GM12878 (cell line): ENCODE data around the gene NAV2. TPM values are rescaled to one million over a fixed set of nuclear protein-coding genes. Genes with fewer than 3 reads are reported as not detected.

Experiments used
- ATAC-seq: fragments of 200-7000 bp; cut with Tn5 transposase; 3 replicates; pipeline ENCODE4 v1.9.1; 2020; ENCODE audit warnings: mild to moderate bottlenecking, moderate library complexity
- BruUV-seq: library from RNA; stranded (reverse); fragments of 400-500 nt; replicated peaks from 2 replicates; lab custom pipeline; 2021; lab: Mats Ljungman, UMichigan
- CTCF ChIA-PET: fragments of 300-600 bp; sonication (Branson Sonifier 250); formaldehyde crosslinking; extraction: SDS; loops from one replicate; lab custom pipeline; 2021; ENCODE audit warnings: inconsistent platforms; lab: Yijun Ruan, JAX
- POLR2A ChIA-PET: fragments of 350-600 bp; formaldehyde crosslinking; extraction: SDS; loops from one replicate; lab custom pipeline; 2021; ENCODE audit warnings: inconsistent platforms; lab: Charles Lee
- RAD21 ChIA-PET: fragments of 300-600 bp; sonication (Branson Sonifier 250); formaldehyde crosslinking; loops from one replicate; lab custom pipeline; 2023; ENCODE audit warnings: antibody characterized with exemption; ENCODE audit not compliant: unreplicated experiment; lab: Charles Lee
- SMC1A ChIA-PET: fragments of 300-600 bp; sonication (Branson Sonifier 250); formaldehyde crosslinking; loops from one replicate; lab custom pipeline; 2023; ENCODE audit not compliant: unreplicated experiment, uncharacterized antibody; lab: Charles Lee
- DNase-seq: peaks from one replicate; pipeline ENCODE4 v3.0.0-alpha.2; 2011; ENCODE audit warnings: low read depth, low spot score
- FAIRE-seq: peaks from 3 replicates; lab custom pipeline; 2011; peaks lifted over from hg19 to GRCh38; lab: Jason Lieb, UNC
- H2AFZ ChIP-seq: 2 replicates; pipeline ENCODE4 v1.6.0; 2011; ENCODE audit warnings: low read depth, low read length, control low read depth; ENCODE audit not compliant: control insufficient read depth
- H3K27ac ChIP-seq: 2 replicates; pipeline ENCODE4 v1.5.1; 2011; ENCODE audit warnings: control low read depth; ENCODE audit not compliant: control insufficient read depth, insufficient read depth
- H3K27me3 ChIP-seq, 2 experiments: replicated peaks in 1 of 2; 2 replicates each; pipeline versions ENCODE4 v1.6.0 to v1.6.1; 2011; ENCODE audit warnings: low read length in 1 of 2; ENCODE audit not compliant: control insufficient read depth in 2 of 2, insufficient read depth in 2 of 2
- H3K36me3 ChIP-seq, 2 experiments: 2 replicates each; pipeline ENCODE4 v1.5.1; 2011; ENCODE audit warnings: low read length in 1 of 2; ENCODE audit not compliant: control insufficient read depth in 2 of 2, insufficient read depth in 2 of 2
- H3K4me1 ChIP-seq: 2 replicates; pipeline ENCODE4 v1.6.1; 2011; ENCODE audit warnings: mild to moderate bottlenecking, low read length, moderate library complexity, mixed read lengths; ENCODE audit not compliant: control insufficient read depth, insufficient read depth
- H3K4me2 ChIP-seq: 2 replicates; pipeline ENCODE4 v1.6.0; 2011; ENCODE audit warnings: control low read depth; ENCODE audit not compliant: control insufficient read depth, insufficient read depth
- H3K4me3 ChIP-seq: fragments of 200-600 bp; sonication (generic); 2 replicates; pipeline ENCODE4 v1.5.1; 2016
- H3K79me2 ChIP-seq: 2 replicates; pipeline ENCODE4 v1.6.0; 2011; ENCODE audit warnings: low read length; ENCODE audit not compliant: control insufficient read depth, insufficient read depth
- H3K9ac ChIP-seq: 2 replicates; pipeline ENCODE4 v1.8.0; 2011; ENCODE audit warnings: low read length, control low read depth, mixed read lengths; ENCODE audit not compliant: control insufficient read depth, insufficient read depth
- H3K9me3 ChIP-seq: replicated peaks from 3 replicates; pipeline ENCODE4 v1.5.1; 2011; ENCODE audit warnings: mild to moderate bottlenecking, low read length; ENCODE audit not compliant: control insufficient read depth, insufficient read depth
- H4K20me1 ChIP-seq: 2 replicates; pipeline ENCODE4 v1.6.0; 2011; ENCODE audit not compliant: control insufficient read depth, insufficient read depth
- CHD1 ChIP-seq: IDR thresholded peaks from 2 replicates; pipeline ENCODE4 v1.6.1; 2012; ENCODE audit warnings: low read depth, low read length, improper control_type of control experiment
- MEF2B ChIP-seq: fragments of 450-650 bp; IDR thresholded peaks from 2 replicates; pipeline ENCODE4 v1.6.1; 2018; ENCODE audit warnings: mild to moderate bottlenecking, moderate library complexity; ENCODE audit not compliant: partially characterized antibody, poor library complexity, severe bottlenecking
- NR2C1 ChIP-seq: fragments of 450-650 bp; IDR thresholded peaks from 2 replicates; pipeline ENCODE4 v1.6.1; 2017; ENCODE audit warnings: antibody characterized with exemption, mild to moderate bottlenecking, moderate library complexity
- POU2F2 ChIP-seq: IDR thresholded peaks from 3 replicates; pipeline ENCODE4 v1.6.1; 2011; ENCODE audit warnings: low read depth, mild to moderate bottlenecking, low read length, borderline replicate concordance
- RAD51 ChIP-seq: fragments of 450-650 bp; IDR thresholded peaks from 2 replicates; pipeline ENCODE4 v1.6.1; 2016; ENCODE audit warnings: moderate library complexity, mild to moderate bottlenecking, inconsistent platforms
- WGBS: methylation state at CpG from one replicate; pipeline ENCODE4 v1.1.6; 2016; ENCODE audit warnings: low lambda C conversion rate; ENCODE audit not compliant: insufficient replicate concordance, insufficient coverage; ENCODE audit errors: missing lambda C conversion rate; 5-methylcytosine and 5-hydroxymethylcytosine counted together
- in situ Hi-C: fragments of 300-500 bp; cut with MboI; formaldehyde crosslinking; loops from 9 replicates; pipeline ENCODE4 v1.14.3; 2018; ENCODE audit warnings: mixed read lengths
- intact Hi-C: fragments of 100-400 bp; cut with micrococcal nuclease; formaldehyde crosslinking; loops from one replicate; pipeline ENCODE4 v1.14.2; 2022; ENCODE audit not compliant: unreplicated experiment
- polyA plus RNA-seq, 11 experiments: library from polyadenylated mRNA; depleted of rRNA in 4 of 11; unstranded in 6 of 11; stranded (reverse) in 5 of 11; fragments of >200 nt; fragmentation: Nextera tagmentation in 4 of 11; fragmentation: Illumina TruSeq in 1 of 11; extraction: Ambion mirVana in 4 of 11; extraction: Trizol in 1 of 11; gene quantifications; 1 replicate in 1 of 11; 2 replicates in 10 of 11; pipeline versions ENCODE4 v1.2.1 to v1.2.3, GENCODE V29; 2011 to 2016; ENCODE audit warnings: inconsistent platforms in 2 of 11, missing spikeins in 2 of 11, low read depth in 1 of 11
- total RNA-seq, 4 experiments: library from RNA; depleted of rRNA in 3 of 4; stranded (reverse); fragments of >200 nt in 3 of 4; fragmentation: Illumina TruSeq in 1 of 4; extraction: Trizol in 1 of 4; gene quantifications; 2 replicates each; pipeline versions ENCODE4 v1.2.1 to v1.2.3, GENCODE V29; 2013 to 2021
- TF ChIP-seq, protein P1 (sequence below), 3 experiments: IDR thresholded peaks in 2 of 3; conservative IDR thresholded peaks in 1 of 3; 2 replicates each; pipeline ENCODE4 v1.5.1; 2011; ENCODE audit warnings: low read depth in 3 of 3, low read length in 3 of 3, mild to moderate bottlenecking in 3 of 3, control low read depth in 2 of 3, moderate library complexity in 2 of 3, inconsistent platforms in 1 of 3, mixed read lengths in 1 of 3; ENCODE audit not compliant: control insufficient read depth in 2 of 3, insufficient read depth in 1 of 3; ENCODE audit errors: extremely low read depth in 1 of 3
- TF ChIP-seq, protein P2 (sequence below): IDR thresholded peaks from 2 replicates; pipeline ENCODE4 v1.6.1; 2012; ENCODE audit warnings: improper control_type of control experiment, low read depth, low read length; ENCODE audit not compliant: insufficient replicate concordance
- TF ChIP-seq, protein P3 (sequence below): fragments of 450-650 bp; formaldehyde crosslinking; IDR thresholded peaks from 2 replicates; pipeline ENCODE4 v1.4.0; 2020; ENCODE audit warnings: mild to moderate bottlenecking, moderate library complexity

The NAV2 gene
- total and polyA plus RNA-seq, 10 of the 15 experiments (the other 5 are each of a cell fraction or from before 2014, with no cell fraction given) = 0.35 to 6.1 (median 1.1) TPM

DNA sequence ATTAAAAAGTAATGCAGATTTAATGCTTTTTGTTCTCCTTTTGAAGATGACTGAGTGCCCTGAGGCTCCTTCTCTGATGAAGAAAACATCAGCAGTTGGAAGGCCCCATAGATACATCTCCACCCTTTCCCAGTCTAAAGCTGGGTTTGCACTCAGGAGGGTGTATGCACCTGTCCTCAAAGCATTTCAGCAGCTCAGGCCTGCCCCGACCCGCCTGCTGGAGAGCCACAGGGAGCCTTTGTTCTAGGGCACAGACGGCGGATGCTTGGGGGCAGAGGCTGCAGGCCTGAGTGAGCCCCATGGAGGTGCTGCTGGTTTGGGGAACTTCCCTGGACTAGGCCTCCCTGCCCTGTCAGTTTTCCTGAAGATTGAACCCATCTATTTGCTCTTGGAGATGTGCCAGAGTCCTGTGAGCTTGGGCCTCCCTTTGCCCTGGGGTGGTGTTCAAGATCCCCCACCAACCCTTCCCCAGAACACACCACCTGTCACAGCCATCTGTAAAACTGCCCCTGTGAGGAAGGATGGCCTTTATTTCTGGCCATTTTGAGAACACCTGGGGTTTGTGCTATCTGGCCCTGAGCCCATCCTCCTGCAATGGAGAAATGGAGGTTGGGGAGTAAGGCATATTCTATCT lies 160.0 kb downstream of the NAV2 start:
- Histone ChIP-seq H3K4me3 (no peak overlapping the region), H3K9me3 (no peaks in the 10 kb centered on the region), H3K36me3 (no peaks in the 10 kb centered on the region), H2AFZ (no peak overlapping the region), H3K4me1 (no peaks in the 10 kb centered on the region), H3K4me2 (no peak overlapping the region), H3K27me3 (no peaks in the 10 kb centered on the region), H3K9ac (no peak overlapping the region), H4K20me1 (no peaks in the 10 kb centered on the region), H3K79me2 (no peaks in the 10 kb centered on the region), H3K27ac (no peak overlapping the region)
- in situ Hi-C loops (no loop called here), intact Hi-C loops (no loop called here)
- WGBS = 57% methylated on average over 4 of the region's 4 CpGs
- SMC1A ChIA-PET = no interaction called here
- CTCF ChIA-PET = no interaction called here
- RAD21 ChIA-PET = interaction anchor here (1.0 kb wide), 1 partner anchor 9 kb away, joined by 3 read pairs; no protein-coding TSS in a partner anchor
- POLR2A ChIA-PET = no interaction called here
- no peak for FAIRE-seq
- no TSS peak for BruUV-seq
- no peak for DNase-seq
- ATAC-seq = no peak
- TF ChIP-seq MEF2B = no peak
- TF ChIP-seq, protein P1, sequence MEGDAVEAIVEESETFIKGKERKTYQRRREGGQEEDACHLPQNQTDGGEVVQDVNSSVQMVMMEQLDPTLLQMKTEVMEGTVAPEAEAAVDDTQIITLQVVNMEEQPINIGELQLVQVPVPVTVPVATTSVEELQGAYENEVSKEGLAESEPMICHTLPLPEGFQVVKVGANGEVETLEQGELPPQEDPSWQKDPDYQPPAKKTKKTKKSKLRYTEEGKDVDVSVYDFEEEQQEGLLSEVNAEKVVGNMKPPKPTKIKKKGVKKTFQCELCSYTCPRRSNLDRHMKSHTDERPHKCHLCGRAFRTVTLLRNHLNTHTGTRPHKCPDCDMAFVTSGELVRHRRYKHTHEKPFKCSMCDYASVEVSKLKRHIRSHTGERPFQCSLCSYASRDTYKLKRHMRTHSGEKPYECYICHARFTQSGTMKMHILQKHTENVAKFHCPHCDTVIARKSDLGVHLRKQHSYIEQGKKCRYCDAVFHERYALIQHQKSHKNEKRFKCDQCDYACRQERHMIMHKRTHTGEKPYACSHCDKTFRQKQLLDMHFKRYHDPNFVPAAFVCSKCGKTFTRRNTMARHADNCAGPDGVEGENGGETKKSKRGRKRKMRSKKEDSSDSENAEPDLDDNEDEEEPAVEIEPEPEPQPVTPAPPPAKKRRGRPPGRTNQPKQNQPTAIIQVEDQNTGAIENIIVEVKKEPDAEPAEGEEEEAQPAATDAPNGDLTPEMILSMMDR (IDR thresholded peaks at IDR 0.05 in 2 of 3, conservative IDR thresholded peaks at IDR 0.05 in 1 of 3; ENCODE audit: control insufficient read depth in 2 of 3, extremely low read depth in 1 of 3, insufficient read depth in 1 of 3, low read depth in 3 of 3, low read length in 3 of 3) = no peak
- TF ChIP-seq, protein P2, sequence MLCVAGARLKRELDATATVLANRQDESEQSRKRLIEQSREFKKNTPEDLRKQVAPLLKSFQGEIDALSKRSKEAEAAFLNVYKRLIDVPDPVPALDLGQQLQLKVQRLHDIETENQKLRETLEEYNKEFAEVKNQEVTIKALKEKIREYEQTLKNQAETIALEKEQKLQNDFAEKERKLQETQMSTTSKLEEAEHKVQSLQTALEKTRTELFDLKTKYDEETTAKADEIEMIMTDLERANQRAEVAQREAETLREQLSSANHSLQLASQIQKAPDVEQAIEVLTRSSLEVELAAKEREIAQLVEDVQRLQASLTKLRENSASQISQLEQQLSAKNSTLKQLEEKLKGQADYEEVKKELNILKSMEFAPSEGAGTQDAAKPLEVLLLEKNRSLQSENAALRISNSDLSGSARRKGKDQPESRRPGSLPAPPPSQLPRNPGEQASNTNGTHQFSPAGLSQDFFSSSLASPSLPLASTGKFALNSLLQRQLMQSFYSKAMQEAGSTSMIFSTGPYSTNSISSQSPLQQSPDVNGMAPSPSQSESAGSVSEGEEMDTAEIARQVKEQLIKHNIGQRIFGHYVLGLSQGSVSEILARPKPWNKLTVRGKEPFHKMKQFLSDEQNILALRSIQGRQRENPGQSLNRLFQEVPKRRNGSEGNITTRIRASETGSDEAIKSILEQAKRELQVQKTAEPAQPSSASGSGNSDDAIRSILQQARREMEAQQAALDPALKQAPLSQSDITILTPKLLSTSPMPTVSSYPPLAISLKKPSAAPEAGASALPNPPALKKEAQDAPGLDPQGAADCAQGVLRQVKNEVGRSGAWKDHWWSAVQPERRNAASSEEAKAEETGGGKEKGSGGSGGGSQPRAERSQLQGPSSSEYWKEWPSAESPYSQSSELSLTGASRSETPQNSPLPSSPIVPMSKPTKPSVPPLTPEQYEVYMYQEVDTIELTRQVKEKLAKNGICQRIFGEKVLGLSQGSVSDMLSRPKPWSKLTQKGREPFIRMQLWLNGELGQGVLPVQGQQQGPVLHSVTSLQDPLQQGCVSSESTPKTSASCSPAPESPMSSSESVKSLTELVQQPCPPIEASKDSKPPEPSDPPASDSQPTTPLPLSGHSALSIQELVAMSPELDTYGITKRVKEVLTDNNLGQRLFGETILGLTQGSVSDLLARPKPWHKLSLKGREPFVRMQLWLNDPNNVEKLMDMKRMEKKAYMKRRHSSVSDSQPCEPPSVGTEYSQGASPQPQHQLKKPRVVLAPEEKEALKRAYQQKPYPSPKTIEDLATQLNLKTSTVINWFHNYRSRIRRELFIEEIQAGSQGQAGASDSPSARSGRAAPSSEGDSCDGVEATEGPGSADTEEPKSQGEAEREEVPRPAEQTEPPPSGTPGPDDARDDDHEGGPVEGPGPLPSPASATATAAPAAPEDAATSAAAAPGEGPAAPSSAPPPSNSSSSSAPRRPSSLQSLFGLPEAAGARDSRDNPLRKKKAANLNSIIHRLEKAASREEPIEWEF = no peak
- no peak for TF ChIP-seq CHD1
- TF ChIP-seq POU2F2 = no peak
- no peak for TF ChIP-seq RAD51
- no peak for TF ChIP-seq NR2C1
- TF ChIP-seq, protein P3, sequence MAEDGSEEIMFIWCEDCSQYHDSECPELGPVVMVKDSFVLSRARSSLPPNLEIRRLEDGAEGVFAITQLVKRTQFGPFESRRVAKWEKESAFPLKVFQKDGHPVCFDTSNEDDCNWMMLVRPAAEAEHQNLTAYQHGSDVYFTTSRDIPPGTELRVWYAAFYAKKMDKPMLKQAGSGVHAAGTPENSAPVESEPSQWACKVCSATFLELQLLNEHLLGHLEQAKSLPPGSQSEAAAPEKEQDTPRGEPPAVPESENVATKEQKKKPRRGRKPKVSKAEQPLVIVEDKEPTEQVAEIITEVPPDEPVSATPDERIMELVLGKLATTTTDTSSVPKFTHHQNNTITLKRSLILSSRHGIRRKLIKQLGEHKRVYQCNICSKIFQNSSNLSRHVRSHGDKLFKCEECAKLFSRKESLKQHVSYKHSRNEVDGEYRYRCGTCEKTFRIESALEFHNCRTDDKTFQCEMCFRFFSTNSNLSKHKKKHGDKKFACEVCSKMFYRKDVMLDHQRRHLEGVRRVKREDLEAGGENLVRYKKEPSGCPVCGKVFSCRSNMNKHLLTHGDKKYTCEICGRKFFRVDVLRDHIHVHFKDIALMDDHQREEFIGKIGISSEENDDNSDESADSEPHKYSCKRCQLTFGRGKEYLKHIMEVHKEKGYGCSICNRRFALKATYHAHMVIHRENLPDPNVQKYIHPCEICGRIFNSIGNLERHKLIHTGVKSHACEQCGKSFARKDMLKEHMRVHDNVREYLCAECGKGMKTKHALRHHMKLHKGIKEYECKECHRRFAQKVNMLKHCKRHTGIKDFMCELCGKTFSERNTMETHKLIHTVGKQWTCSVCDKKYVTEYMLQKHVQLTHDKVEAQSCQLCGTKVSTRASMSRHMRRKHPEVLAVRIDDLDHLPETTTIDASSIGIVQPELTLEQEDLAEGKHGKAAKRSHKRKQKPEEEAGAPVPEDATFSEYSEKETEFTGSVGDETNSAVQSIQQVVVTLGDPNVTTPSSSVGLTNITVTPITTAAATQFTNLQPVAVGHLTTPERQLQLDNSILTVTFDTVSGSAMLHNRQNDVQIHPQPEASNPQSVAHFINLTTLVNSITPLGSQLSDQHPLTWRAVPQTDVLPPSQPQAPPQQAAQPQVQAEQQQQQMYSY (CRISPR knock-in tag) = no peak
